GM18867 (cell line): ENCODE measurements around the gene KCNJ1.

ENCODE experiments used
- ATAC-seq: cut with Tn5 transposase; IDR thresholded peaks from one replicate; pipeline ENCODE4 v1.9.1; 2021; ENCODE audit warnings: mild to moderate bottlenecking, moderate library complexity; ENCODE audit not compliant: unreplicated experiment

The KCNJ1 gene

GRCh38 chr11:128853559-128853958 is 13.5 kb downstream of the KCNJ1 start:
- ATAC-seq, result no peak

GRCh38 chr11:128852327-128853023 is 14.6 kb downstream of the KCNJ1 start:
- no peak for ATAC-seq

- ATAC-seq, result peak; percentile 94
These were observed 18.2 kb downstream of the KCNJ1 start for GRCh38 chr11:128848815-128849455.

- no peak for ATAC-seq
These were observed 20.1 kb downstream of the KCNJ1 start for GRCh38 chr11:128846985-128847384.

- no peak for ATAC-seq
These were observed 21.7 kb downstream of the KCNJ1 start for GRCh38 chr11:128845334-128845780.

- ATAC-seq, result no peak
These were observed 23.8 kb downstream of the KCNJ1 start for GRCh38 chr11:128843198-128843785.

- ATAC-seq, result peak; percentile 72
These were observed 25.5 kb downstream of the KCNJ1 start for GRCh38 chr11:128841461-128842072.

GRCh38 chr11:128840783-128841182 is 26.3 kb downstream of the KCNJ1 start:
- no peak for ATAC-seq

GRCh38 chr11:128840137-128840536 is 27.0 kb downstream of the KCNJ1 start:
- ATAC-seq, result no peak

GRCh38 chr11:128839081-128839480 is 28.0 kb downstream of the KCNJ1 start:
- ATAC-seq, result no peak

- ATAC-seq, result no peak
These were observed 29.5 kb downstream of the KCNJ1 start for GRCh38 chr11:128837627-128838026.

- ATAC-seq, result no peak
These were observed 31.2 kb downstream of the KCNJ1 start for GRCh38 chr11:128835741-128836430.

- ATAC-seq, result no peak
These were observed 32.9 kb downstream of the KCNJ1 start for GRCh38 chr11:128834157-128834556.

GRCh38 chr11:128832121-128832497 is 35.0 kb downstream of the KCNJ1 start:
- ATAC-seq, result peak; percentile 32

- ATAC-seq, result peak; percentile 66
These were observed 35.6 kb downstream of the KCNJ1 start for GRCh38 chr11:128831174-128832120.

GRCh38 chr11:128830290-128831173 is 36.6 kb downstream of the KCNJ1 start:
- ATAC-seq, result peak; percentile 60

- no peak for ATAC-seq
These were observed 38.7 kb downstream of the KCNJ1 start for GRCh38 chr11:128828350-128828749.

GRCh38 chr11:128827191-128827893 is 39.8 kb downstream of the KCNJ1 start:
- ATAC-seq, result no peak
